Sigmoid colon (tissue), 4 donors: ENCODE data around the gene METTL24.

Experiments
- EP300 ChIP-seq, 4 donors: sonication (generic); formaldehyde crosslinking; IDR thresholded peaks; one replicate each; pipeline ENCODE4 v1.6.1; 2017; ENCODE audit warnings: antibody characterized with exemption in 4 of 4
- POLR2A ChIP-seq, 2 donors: fragments of 450-650 bp; IDR thresholded peaks; one replicate each; pipeline ENCODE4 v1.6.1; 2016; ENCODE audit warnings: antibody characterized with exemption in 2 of 2, mild to moderate bottlenecking in 2 of 2, moderate library complexity in 2 of 2
- POLR2AphosphoS5 ChIP-seq, 4 donors: sonication (generic); formaldehyde crosslinking; IDR thresholded peaks; one replicate each; pipeline ENCODE4 v1.6.1; 2017; ENCODE audit warnings: antibody characterized with exemption in 4 of 4
- TF ChIP-seq, protein P1 (sequence below), 4 experiments: fragments of 450-650 bp in 3 of 4; fragments of 200-600 bp in 1 of 4; IDR thresholded peaks; one replicate each; pipeline ENCODE4 v1.5.1; 2016 to 2019; ENCODE audit warnings: antibody characterized with exemption in 4 of 4, mild to moderate bottlenecking in 3 of 4, moderate library complexity in 2 of 4

GRCh38 chr6:110315869-110316398 is 42.2 kb downstream of the METTL24 start:
- TF ChIP-seq, protein P1, sequence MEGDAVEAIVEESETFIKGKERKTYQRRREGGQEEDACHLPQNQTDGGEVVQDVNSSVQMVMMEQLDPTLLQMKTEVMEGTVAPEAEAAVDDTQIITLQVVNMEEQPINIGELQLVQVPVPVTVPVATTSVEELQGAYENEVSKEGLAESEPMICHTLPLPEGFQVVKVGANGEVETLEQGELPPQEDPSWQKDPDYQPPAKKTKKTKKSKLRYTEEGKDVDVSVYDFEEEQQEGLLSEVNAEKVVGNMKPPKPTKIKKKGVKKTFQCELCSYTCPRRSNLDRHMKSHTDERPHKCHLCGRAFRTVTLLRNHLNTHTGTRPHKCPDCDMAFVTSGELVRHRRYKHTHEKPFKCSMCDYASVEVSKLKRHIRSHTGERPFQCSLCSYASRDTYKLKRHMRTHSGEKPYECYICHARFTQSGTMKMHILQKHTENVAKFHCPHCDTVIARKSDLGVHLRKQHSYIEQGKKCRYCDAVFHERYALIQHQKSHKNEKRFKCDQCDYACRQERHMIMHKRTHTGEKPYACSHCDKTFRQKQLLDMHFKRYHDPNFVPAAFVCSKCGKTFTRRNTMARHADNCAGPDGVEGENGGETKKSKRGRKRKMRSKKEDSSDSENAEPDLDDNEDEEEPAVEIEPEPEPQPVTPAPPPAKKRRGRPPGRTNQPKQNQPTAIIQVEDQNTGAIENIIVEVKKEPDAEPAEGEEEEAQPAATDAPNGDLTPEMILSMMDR (IDR thresholded peaks at IDR 0.05), result no peak
- TF ChIP-seq POLR2AphosphoS5 (IDR thresholded peaks at IDR 0.05) (no peak), POLR2A (IDR thresholded peaks at IDR 0.05) (no peak), EP300 (IDR thresholded peaks at IDR 0.05) (no peak)
